GM18907 (cell line): ENCODE results near the gene PRPH2.
"Not testable (repeated sequence)": the region's sequence is repeated elsewhere in the genome, so short reads cannot be mapped to it uniquely, and the experiment has no call there.

ENCODE experiments used
- ATAC-seq: cut with Tn5 transposase; IDR thresholded peaks from one replicate; pipeline ENCODE4 v1.9.1; 2021; ENCODE audit warnings: mild to moderate bottlenecking, moderate library complexity; ENCODE audit not compliant: unreplicated experiment

Gene PRPH2

DNA sequence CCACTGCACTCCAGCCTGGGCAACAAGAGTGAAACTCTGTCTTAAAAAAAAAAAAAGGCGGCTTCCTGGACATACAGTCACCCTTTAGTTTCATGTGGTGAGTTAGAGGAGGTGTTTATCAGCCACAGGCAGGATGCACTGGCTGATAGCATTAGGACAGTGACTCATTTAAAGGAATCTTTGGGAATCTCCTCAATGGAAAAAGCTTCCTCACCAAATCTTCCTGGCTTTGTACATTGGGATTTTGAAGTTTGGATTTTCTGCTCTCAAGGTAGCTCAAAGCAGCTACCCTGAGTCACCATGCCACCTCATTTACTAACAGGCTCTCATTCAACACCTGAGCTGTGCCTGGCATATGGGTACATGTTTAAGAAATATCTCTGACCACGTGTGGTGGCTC lies 20.2 kb downstream of the PRPH2 start:
- ATAC-seq: no peak

DNA sequence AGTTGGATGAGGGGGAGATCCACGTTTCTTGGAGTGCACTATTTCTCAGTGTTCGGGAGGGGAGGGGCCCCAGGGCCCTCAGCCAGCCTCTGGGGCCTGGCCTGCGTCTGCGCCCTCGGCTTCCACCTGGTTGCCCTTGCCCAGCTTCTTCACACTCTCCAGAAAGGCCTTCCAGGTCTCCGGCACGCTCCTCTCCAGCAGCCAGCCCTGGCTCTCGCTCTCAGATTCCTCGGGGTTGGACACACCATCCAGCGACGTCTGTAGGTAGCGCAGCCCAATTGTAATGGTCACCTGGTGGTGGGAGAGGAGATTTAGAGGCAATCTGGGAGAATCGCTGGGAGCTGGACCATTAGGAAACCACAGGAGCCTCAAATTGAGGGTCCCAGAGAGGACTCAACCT lies 24.2 kb downstream of the PRPH2 start:
- no peak for ATAC-seq

DNA sequence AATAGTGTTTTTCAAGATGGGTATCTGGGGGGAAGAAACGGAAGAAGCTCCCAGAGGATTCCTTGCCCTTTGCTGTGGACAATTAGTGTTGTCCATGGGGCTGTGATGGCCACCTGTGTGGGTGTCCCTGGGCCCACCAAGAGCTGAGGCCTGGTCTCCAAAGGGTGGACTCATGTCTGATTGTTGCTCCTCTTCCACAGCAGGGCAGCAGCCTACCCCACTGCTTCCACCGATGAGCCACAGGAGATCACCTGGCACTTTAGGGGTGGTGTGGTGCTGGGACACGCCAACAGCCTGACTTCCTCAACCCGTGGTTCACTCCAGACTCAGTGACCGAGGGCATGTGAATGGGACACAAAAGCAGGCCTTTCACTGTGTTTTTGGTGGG lies 25.1 kb downstream of the PRPH2 start:
- ATAC-seq: no peak

DNA sequence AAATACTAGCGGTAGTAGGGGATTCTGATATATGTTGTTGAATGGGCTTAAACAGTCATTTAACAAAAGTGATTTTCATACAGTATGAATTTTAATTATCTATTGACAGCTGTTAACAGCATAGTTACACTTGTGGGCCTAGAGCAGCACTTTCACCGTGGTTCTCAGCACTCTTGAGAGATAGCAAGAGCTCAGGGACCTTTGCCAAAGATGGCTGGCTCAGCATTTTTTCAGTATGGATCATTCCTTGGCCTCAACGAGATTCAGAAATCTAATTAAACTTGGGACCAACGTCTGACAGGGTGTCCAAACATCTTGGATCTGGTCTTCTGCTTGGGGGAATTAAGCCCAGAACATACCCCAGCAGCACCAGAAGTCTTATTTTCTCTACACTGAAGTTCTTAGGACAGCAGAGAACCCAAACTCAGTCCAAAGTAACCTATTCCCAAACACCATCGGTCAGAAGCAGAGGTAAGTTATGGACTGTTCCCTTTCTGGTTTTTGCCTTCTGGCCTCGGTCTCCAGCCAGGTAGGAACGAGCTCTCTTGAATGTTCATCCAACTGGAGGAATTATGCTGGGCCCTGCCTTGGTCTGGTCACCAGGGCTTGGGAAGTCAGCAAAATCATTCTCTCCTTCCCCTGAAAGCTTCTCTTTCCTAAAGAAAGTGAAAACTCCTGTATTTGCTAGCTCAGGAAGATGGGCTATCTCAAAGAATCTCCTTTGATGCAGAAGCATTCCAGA lies 25.7 kb downstream of the PRPH2 start:
- no peak for ATAC-seq

DNA sequence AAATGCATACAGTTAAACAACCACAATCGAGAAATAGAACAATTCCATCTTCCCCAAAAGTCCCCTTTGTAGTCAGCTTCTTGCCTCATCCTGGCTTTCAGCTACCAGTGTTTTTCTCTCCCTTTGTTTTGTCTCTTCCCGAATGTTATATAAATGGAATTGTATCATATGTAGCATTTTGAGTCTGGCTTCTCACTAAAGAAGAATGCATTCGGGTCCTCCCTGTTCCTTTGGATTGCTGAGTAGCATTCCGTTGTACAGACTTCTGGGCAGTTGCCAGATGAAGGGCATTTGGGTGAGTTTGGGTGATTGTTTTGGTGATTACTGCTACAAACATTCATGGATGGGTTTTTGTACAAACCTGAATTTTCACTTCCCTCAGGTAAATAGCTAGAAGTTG lies 27.8 kb downstream of the PRPH2 start:
- no peak for ATAC-seq

DNA sequence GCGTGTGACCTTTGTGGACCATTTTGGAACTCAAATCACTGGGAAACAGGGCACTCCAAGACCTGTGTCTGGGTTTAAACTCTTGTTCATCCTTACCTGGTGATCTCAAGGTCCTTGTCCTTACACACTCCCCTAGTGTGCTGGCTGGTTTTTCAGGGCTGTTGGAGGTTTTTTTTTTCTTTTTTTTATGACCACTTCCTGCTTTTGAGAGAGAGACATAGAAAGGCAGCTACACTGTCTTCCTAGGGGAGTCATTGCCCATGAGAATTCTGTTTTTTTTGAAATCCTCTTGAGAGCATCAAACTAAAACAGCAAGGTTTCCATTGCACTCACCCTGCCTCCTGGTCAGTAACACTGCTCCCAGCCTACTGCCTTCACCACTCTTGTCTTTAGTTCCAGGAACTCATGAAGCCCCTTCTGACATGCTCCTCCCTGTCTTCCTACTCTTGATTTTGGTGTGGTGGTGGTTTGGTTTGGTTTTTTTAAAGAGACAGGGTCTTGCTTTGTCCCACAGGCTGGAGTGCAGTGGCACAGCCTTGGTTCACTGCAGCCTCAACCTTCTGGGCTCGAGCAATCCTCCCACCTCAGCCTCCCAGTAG lies 28.6 kb downstream of the PRPH2 start:
- ATAC-seq: no peak

DNA sequence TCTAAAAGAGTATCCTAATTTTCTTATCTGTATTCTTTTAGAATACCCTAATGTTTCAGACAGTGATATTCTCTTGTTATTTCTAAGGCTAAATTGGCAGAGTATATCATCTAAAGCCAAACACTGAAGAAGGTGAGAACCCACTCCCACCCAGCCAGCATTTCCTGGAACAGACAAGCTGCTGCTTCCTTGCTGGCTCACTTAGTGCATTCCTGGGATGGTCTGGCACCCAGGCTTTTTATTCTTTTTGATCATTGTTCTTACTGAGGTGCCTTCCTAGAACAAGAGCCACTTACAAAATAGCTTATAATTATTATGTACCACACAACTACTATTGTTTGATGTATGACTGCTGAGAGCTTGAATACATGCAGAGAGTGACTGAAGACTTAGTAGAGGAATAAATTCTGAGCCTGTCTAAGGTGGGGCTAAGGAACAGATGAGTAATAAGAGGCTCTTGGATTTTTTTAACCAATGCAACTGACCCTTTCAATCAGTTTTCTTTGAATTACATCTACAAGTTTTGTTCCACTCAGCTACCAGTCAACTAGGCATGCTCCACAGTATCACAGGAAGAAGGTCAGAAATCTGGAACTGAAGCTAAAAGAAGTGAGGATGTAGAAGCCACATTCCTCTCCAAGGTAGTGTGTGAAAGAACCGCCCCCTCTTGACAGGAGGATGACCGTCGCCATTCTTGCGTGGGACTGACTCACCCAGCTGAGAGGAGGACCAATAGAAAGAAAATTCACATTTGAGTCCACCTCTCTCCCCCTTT lies 30.1 kb downstream of the PRPH2 start:
- no peak for ATAC-seq

DNA sequence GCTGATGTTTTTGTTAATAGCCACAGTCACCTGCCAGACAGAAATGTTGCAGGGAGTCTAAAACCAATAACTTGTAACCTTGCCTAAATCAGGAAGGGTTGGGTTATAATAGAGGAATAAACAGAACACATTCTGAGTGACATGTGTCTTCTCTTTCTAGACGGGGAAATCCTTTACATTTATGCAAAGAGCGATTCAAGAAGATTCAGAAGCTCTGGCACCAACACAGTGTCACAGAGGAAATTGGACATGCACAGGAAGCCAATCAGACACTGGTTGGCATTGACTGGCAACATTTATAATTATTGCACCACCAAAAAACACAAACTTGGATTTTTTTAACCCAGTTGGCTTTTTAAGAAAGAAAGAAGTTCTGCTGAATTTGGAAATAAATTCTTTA lies 31.5 kb downstream of the PRPH2 start:
- no peak for ATAC-seq

DNA sequence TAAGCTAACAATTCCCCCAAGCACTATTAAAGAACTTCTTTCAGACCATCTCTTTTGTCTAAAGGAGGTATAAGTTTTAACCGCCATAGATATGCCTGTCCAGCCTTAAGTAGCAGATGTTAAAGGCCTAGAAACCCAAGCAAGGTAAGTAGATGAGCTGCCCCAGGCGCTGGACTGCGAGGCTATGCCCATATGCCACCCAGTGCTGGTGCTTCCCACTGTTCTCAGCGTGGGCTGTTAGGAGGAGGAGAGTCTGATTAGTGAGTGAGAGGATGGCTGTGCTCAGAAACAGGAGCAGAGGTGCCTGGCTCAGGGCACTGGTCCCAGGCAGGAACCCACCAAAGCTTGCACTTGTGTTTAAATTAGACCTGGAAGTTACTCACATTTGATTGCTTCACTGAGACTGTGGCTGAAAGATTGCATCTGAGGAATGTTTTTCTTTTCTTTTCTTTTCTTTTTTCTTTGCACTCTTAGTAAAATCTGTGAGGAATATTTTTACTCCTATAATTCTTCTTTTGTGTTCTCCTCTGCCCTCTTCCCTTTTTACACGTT lies 32.2 kb downstream of the PRPH2 start:
- ATAC-seq: no peak

DNA sequence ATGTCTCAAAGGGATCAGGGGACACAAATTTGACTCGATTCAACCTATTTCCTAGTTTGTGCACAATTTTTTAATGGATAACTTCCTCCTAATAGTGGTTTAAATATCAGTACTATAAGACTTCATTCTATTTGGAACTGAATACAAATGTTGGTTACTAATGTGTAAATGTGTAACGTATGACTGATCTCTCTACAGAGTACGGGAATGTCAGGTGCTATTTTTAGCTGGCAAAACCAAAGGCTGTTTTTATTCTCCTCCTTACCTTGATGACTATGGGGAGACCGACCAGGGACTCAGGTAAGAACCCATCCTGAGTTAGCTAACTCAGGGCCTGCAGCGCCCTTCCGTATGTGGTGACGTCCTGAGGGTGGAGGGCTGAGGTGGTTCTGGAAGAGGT lies 33.0 kb downstream of the PRPH2 start:
- no peak for ATAC-seq

DNA sequence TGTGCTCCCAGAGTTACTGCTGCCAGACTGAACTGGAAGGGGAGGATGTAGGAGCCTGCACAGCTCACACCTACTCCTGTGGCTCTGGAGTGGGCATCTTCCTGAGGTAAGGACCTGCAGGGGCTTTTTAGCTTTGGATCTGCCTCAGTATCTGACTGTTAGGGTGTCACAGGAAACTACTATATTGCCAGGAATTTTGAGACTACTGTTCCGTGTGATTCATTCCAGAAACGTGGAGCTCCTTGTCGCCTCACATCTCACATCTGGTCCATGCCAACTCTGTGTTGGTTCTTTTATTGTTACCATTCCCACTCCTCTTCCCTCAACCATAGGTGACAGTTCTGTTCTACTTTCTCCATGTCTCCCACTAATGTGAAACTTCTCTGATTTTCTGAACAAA lies 34.1 kb downstream of the PRPH2 start:
- ATAC-seq: no peak

DNA sequence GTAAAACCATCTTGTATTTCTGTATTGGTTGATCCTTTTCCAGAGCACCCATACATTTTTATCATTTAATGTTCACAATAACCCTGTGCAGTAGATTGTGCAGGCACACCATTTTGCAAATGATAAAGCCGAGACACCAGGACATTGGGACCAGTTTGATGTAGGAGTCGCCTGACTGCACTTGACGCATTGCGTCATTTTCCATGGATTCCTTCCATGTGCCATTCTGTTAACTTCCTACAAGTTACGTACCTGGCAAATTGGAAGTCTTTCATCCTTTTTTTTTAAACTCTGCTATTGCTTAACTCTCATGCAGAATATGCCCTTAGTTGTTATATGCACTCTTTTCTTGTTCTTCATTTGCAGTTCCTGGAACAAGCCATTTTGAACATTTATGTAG lies 43.0 kb downstream of the PRPH2 start:
- no peak for ATAC-seq

DNA sequence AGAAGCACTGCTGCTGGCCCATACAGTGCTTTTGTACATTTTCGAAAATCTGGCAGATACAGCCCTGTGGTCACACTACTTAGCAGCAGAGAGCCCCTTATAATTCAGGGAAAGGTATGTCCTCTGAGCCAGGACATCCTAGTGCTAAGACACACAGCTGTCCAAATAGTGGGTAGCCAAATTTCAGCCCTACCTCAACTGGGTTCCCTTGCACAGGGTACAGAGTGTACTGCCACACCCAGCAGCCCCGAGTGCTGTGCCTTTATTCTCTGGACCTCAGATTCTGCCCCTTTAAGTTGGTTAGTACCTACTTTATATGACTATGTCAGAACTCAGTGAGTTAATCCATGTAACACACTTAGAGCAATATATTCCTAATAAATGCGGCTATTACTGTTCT lies 47.6 kb downstream of the PRPH2 start:
- no peak for ATAC-seq

DNA sequence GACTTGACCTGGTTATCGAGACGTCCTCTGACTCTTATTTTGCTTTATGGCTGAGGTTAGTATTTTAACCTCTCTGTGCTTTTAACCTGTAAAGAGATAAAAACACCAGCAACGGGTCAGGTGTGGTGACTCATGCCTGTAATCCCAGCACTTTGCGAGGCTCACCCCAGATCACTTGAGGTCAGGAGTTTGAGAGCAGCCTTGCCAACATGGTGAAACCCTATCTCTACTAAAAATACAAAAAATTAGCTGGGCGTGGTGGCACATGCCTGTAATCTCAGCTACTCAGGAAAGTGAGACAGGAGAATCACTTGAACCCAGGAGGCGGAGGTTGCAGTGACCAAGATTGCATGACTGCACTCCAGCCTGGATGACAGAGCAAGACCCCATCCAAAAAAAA lies 48.0 kb downstream of the PRPH2 start:
- not testable (repeated sequence) for ATAC-seq

DNA sequence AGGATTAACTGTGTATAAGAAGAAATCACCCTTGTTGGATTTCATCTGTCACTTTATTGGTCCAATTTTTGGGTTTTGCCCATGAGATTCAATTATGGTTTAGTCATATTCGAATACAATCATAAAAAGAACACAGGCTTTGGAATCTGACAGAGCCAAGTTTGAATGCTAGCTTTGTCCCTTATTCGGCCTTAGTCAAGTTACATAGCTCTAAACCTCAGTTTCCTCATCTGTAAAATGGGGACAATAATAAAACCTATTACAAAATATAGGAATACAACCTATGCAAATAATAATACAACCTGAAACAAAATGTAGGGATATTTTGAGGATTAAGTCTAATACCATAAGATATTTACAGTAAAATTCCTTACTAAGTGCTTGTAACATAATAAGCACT lies 57.7 kb downstream of the PRPH2 start:
- ATAC-seq: no peak

DNA sequence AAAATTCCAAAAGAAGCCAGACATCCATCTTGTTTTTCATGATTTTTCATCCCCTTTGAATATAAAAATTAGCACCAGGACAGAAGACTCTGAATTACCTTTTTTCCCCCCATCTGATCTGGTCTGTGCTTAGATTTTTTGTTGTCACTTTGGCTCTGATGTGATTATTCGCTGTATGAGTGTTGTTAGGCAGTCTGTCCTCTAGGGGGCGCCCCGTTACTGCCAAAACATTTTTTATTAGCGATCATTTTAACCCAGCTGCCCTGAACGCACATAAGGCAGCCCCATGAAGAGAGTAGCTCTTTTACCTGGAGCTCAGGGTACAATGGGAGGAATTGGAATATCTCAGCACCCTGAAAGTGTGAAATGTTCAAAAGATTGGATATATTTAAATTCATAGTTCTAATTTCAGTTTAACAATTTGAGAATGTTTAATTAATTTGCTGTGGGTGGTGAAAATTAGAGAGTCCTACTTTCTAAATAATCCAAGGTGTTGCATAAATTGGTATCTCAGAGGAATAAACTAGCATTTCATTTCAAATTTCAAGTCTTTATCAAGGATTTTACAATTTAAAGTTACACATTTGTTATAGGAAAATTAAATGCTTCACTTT lies 60.8 kb downstream of the PRPH2 start:
- no peak for ATAC-seq

DNA sequence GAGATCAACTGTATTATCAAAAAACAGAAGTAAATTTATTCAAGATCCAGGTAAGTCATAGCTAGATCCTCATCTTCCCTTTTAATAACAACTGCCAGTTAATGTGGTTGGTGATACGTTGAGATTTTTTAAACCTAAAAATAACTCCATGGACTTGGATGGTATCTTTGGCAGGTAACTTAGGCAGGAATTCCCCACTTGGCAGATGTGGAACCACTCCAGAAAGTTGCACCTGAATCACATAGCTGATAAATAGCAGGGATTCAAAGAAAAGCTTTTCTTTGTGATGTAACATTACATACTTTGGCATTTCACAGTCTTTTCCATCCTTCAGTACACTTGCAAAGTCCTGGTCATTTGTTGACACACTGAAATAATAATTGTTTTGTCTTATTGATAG lies 62.6 kb downstream of the PRPH2 start:
- no peak for ATAC-seq

DNA sequence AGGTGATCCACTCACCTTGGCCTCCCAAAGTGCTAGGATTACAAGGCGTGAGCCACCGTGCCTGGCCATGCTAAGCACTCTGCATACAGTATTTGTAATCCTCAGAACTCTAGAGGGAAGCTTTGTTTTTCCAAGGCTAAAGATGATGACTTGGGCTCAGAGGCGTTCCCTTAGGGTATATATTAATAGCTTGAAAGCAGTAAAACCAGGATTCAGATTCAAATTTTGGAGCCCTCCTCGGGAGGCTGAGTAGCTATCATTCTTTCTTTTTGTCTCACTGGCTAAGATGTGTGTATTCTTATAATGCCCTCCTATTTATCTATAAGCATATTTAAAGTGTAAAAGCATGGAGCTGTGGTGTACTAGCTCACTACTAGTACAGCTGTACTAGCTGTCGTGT lies 68.5 kb downstream of the PRPH2 start:
- ATAC-seq: no peak

DNA sequence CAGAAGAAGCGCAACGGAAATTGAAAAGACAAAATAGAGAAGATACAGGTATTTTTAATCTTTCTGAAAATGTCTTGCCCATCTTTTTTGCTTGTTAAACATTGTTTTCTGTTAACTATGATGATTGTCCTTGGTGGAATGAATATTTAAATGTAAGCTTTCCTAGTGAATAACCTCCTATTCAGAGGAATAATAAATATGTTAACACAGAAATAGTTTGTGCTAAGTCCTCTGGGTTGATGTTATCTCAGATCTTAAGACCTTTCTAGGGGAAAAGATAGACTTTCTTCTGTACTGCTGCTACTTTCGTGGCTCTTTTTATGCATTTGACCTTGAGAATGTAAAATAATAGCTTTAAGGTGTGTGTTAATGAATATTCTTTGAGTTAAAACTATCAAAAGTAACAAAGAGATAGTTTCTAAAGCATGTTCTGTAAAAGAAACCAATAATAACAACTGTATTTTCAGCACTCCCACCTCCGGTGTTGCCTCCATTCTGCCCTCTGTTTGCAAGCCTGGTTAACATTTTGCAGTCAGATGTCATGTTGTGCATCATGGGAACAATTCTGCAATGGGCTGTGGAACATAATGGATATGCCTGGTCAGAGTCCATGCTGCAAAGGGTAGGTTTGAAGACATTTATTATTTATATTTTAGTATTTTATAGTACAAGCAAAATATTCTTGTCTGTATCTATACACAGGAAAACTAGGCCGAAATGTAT lies 70.2 kb downstream of the PRPH2 start:
- no peak for ATAC-seq
